Kidney capillary endothelial cell (primary cell): ENCODE measurements around the gene TUB.

Experiments used
- DNase-seq: peaks from one replicate; pipeline ENCODE4 v3.0.0-alpha.2; 2018; ENCODE audit warnings: low spot score

TUB gene

DNA sequence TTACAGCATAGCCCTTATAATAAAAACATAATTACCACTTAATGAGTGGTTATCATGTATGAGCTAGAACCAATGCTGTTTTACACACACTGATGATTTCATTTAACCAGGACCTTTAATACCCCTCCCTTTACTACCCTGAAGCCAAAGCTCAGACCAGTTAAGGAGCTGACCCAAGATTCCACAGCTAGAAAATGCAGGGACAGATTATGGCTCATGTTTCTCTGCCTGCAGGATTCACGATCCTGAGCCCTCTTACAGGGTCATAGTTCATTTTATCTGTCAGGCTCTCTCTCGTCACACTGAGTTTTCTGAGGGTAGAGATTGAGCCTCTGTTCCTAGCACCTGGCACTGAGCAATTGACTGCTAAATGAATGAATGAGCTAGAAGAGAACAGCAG is 27.4 kb downstream of the TUB start:
- no peak for DNase-seq

DNA sequence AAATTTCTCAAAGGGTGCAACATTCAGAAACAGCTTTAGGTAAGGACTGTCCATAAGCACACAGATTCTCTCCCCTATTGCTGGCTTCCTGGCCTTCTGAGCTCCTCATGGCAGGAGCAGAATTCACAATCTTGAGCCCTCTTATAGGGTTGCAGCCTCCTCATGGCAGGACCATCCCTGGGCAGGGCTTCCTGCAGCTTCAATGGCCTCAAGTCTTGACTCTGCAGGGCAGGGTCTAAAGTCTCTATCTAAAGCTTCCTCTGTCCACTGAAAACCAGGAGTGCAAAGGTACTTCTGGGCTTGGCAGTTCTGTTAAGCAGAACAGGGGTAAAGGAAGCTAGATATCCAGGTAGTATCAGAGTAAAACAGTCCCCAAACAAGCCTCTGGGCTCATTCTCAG is 28.7 kb downstream of the TUB start:
- DNase-seq = no peak

- no peak for DNase-seq
Measured at GRCh38 chr11:8110396-8110795, 29.4 kb downstream of the TUB start.

DNA sequence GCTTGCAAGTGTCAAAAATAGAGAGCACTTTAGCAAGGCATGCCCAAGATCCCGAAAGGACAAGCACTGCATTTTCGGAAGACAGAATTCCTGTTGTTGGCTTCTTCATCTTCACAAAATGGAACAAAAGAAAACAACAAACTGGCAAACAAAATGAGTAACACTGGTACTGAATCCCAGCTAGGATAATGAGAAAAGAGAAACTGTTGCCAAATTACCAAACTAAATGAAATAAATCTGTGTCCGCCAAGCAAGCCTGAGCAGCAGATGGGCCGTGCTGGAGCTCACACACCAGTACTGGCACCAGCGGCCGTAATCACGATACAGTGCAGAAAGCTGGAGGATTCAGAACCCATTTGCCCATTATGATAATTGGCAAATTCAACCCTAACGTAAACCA is 30.6 kb downstream of the TUB start:
- DNase-seq = no peak

GRCh38 chr11:8122173-8122764 is 41.3 kb downstream of the TUB start:
- no peak for DNase-seq

DNA sequence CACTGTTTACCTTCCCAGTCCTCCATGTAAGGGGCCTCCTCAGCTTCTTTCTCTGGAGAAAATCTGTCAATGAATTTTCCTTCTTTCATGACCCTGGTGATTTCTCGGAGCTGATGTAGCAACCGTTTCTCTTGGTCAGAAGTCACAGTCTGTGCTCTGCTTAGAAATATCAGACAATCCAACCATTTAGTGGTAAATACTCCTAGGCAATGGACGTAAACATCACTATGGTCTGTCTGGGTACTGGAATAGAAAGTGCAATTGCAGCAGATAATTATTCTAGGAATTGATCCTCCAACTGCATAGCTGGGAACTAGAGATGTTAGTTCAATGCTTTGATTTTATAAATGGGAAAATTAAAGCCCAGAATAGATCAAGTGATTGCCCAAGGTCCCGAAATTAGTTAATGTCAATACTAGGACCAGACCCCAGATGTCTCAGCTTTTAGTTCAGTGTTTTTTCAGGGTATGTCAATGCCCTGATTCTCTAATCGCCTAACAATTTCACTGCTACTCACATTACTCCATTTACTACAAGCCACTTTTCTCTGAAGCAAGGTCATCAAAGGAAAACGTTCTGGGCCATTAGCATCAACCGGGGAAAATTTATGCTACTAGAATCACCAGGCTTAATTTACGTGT is 45.8 kb downstream of the TUB start:
- DNase-seq = no peak

GRCh38 chr11:8127447-8127846 is 46.4 kb downstream of the TUB start:
- DNase-seq = no peak

- DNase-seq = no peak
Measured at GRCh38 chr11:8138526-8138925, 57.5 kb downstream of the TUB start.

DNA sequence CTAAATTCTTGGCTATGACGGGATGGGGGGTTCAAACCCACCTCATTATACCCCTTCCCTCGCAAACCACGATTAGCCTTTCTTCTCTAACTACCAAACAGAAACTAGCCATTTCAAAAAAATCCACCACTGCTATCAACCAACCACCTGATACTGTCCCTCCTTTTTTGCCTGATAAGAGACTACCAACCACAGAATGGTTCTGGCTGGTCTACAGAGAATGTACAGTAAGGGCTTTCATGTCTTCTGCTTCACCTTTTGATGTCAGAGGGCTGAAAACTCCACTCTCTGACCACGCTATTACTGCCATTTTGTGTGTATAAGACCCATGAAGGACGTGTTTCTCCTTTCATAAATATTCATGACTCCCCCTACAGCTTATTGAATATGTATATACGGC is 68.7 kb downstream of the TUB start:
- DNase-seq = no peak
